T-cell (primary cell): ENCODE results near the gene P2RY4. TPM values are rescaled to one million over a fixed set of nuclear protein-coding genes. Genes with fewer than 3 reads are reported as not detected.
"Not testable (repeated sequence)": the region's sequence is repeated elsewhere in the genome, so short reads cannot be mapped to it uniquely, and the experiment has no call there.

ENCODE experiments used
- ATAC-seq, 4 experiments: fragments of 200-7000 bp in 3 of 4; fragments of 150-1000 bp in 1 of 4; cut with Tn5 transposase; replicated peaks in 1 of 4; 1 replicate in 3 of 4; 2 replicates in 1 of 4; pipeline ENCODE4 v1.10.0; 2021; ENCODE audit warnings: moderate library complexity in 3 of 4, mild to moderate bottlenecking in 2 of 4, moderate number of reproducible peaks in 1 of 4
- CTCF ChIA-PET, 2 donors: fragments of 300-600 bp; sonication (Branson Sonifier 250); formaldehyde crosslinking; loops; one replicate each; lab custom pipeline; 2022; ENCODE audit warnings: antibody characterized with exemption in 2 of 2; lab: Charles Lee
- POLR2A ChIA-PET, 2 donors: fragments of 300-600 bp; sonication (Branson Sonifier 250); formaldehyde crosslinking; loops; one replicate each; lab custom pipeline; 2022; ENCODE audit warnings: antibody characterized with exemption in 2 of 2; lab: Charles Lee
- DNase-seq, 35 experiments: peaks; one replicate each; pipeline versions ENCODE4 v3.0.0 to v3.0.0-alpha.2; 2013 to 2023
- H3K27ac ChIP-seq: one replicate; pipeline ENCODE4 v1.5.1; 2013; ENCODE audit warnings: low read length
- H3K27me3 ChIP-seq, 2 experiments: replicated peaks in 1 of 2; 1 replicate in 1 of 2; 2 replicates in 1 of 2; pipeline versions ENCODE4 v1.6.1 to v1.7.0; 2013; ENCODE audit warnings: low read length in 1 of 2, mixed read lengths in 1 of 2; ENCODE audit not compliant: control insufficient read depth in 2 of 2, insufficient read depth in 2 of 2; ENCODE audit errors: extremely low read depth in 1 of 2
- H3K36me3 ChIP-seq, 2 donors: 1 replicate in 1 of 2; 2 replicates in 1 of 2; pipeline versions ENCODE4 v1.6.1 to v1.7.0; 2013; ENCODE audit warnings: low read length in 1 of 2; ENCODE audit not compliant: control insufficient read depth in 2 of 2, insufficient read depth in 1 of 2; ENCODE audit errors: extremely low read depth in 1 of 2
- H3K4me1 ChIP-seq, 2 experiments: 1 replicate in 1 of 2; 2 replicates in 1 of 2; pipeline versions ENCODE4 v1.6.1 to v1.7.0; 2013; ENCODE audit warnings: low read length in 2 of 2, mixed read lengths in 1 of 2; ENCODE audit not compliant: insufficient read depth in 2 of 2, control insufficient read depth in 1 of 2; ENCODE audit errors: extremely low read depth in 1 of 2
- H3K4me3 ChIP-seq, 2 donors: 1 replicate in 1 of 2; 2 replicates in 1 of 2; pipeline versions ENCODE4 v1.5.1 to v1.7.0; 2013; ENCODE audit warnings: mild to moderate bottlenecking in 2 of 2, low read length in 1 of 2, moderate library complexity in 1 of 2; ENCODE audit not compliant: control insufficient read depth in 1 of 2; ENCODE audit errors: extremely low read depth in 1 of 2
- H3K9me3 ChIP-seq: 2 replicates; pipeline ENCODE4 v1.7.0; 2013
- H3K27ac Mint-ChIP-seq, 2 donors: one replicate each; pipeline ENCODE4 v1.8.0; 2020 to 2021; ENCODE audit warnings: mild to moderate bottlenecking in 2 of 2, mixed read lengths in 2 of 2
- H3K27me3 Mint-ChIP-seq, 2 donors: one replicate each; pipeline ENCODE4 v1.8.0; 2021 to 2022; ENCODE audit warnings: mixed read lengths in 2 of 2
- H3K36me3 Mint-ChIP-seq: one replicate; pipeline ENCODE4 v1.8.0; 2021; ENCODE audit warnings: mixed read lengths
- H3K4me1 Mint-ChIP-seq, 3 donors: one replicate each; pipeline ENCODE4 v1.8.0; 2020 to 2022; ENCODE audit warnings: mixed read lengths in 3 of 3, mild to moderate bottlenecking in 1 of 3
- H3K4me3 Mint-ChIP-seq, 3 donors: one replicate each; pipeline ENCODE4 v1.8.0; 2020 to 2022; ENCODE audit warnings: mild to moderate bottlenecking in 3 of 3, mixed read lengths in 3 of 3, moderate library complexity in 3 of 3
- H3K9me3 Mint-ChIP-seq, 3 donors: one replicate each; pipeline ENCODE4 v1.8.0; 2020 to 2022; ENCODE audit warnings: mixed read lengths in 3 of 3
- WGBS: methylation state at CpG from one replicate; pipeline ENCODE4 v1.1.5; 2013; ENCODE audit warnings: missing lambda C conversion rate; ENCODE audit not compliant: insufficient coverage; 5-methylcytosine and 5-hydroxymethylcytosine counted together
- total RNA-seq, 35 experiments: library from RNA in 6 of 35; stranded (reverse) in 6 of 35; fragments of 120-200 nt in 1 of 35; gene quantifications; one replicate each; pipeline versions ENCODE4 v1.2.1 to v1.2.4 and lab custom pipeline; 2013 to 2026

The P2RY4 gene
- total RNA-seq, 5 donors from 2014 or later (not counting 1 experiment from before 2014, with no cell fraction given), result 0.32 to 1.2 (median 0.46) TPM

DNA sequence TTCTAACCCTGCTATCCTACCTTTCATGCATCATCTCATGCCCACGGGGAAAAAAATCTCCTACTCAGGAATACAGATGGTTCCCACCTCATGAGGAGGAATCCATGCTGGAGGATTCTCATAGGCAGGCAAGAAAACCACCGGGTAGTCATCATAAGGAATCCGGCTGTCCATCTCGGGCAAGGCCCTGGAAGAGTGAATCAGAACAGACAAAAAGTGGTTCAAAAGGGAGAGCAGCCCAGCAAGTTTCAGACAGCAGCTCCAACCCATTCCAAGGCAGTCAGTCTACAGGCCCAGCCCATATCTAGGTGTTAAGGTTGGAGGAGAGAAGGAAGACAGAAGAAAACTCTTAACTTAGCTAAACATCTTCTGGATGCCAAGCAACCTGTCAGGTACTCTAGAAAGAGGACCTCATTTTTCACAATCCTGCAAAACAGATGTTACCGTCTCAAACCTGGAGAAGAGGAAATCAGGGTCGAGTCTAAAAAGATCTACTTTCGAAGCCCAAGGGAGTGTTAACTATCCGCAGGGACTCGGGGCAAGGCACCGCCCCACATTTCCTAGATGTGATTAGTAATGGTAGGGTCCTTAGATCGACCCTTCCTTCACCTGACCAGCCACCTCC, 29.3 kb upstream of the P2RY4 start:
- DNase-seq (no peak), ATAC-seq (no peak)
- Histone ChIP-seq H3K4me1 (peaks cover 5 to 13% of the 10 kb centered on the region in 2 experiments), H3K9me3 (no peaks in the 10 kb centered on the region), H3K4me3 (peak overlapping the region; percentile 69 to 88), H3K27me3 (no peaks in the 10 kb centered on the region), H3K36me3 (peaks cover 0 to 9% of the 10 kb centered on the region in 2 donors), H3K27ac (peak overlapping the region; percentile 51)
- Mint-ChIP-seq H3K27ac (peak overlapping the region; percentile 81 to 86), H3K9me3 (no peaks in the 10 kb centered on the region), H3K4me3 (peak overlapping the region; percentile 83 to 85 (median 83)), H3K36me3 (peaks cover 18% of the 10 kb centered on the region), H3K27me3 (peaks cover 0 to 9% of the 10 kb centered on the region in 2 donors), H3K4me1 (peaks cover 0 to 16% (median 12%) of the 10 kb centered on the region in 3 donors)
- POLR2A ChIA-PET, result interaction anchor here in 1 of 2 donors (1.0 kb wide), 1 partner anchor 156 kb away, joined by 3 read pairs; the partner anchor contains the start of gene IGBP1
- CTCF ChIA-PET, result interaction anchor here (0.5 to 0.9 kb wide), 3 partner anchors 15 to 156 kb away, joined by 4 to 7 read pairs (median 5); partner anchors contain the start of gene IGBP1 (in 1 of the 2)
- WGBS, result no CpG with 5 or more reads among the region's 11 CpGs

DNA sequence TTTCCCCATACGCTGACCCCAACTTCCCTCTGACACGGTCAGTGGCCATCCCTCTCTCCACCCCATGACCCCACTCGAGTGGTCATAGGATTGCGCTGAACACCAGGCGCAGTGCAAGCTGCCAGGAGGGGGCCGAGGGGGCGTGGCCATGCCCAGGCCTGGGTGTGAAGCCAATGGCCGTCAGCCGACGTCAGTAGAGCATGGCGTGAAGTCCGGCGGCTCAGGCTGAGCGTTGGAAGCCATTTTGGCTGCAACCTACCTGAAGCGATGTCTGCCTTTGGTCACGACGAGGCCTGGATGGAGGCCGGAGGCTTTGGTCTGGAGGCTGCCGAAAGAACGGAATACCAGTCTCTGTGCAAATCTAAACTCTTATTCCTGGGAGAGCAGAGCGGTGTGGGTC, 21.9 kb upstream of the P2RY4 start, which contains the start of gene RAB41:
TSS of gene RAB41 (plus strand) at position 222 of the 400 bp plus-strand sequence. CDS start at position 268, 46 bp downstream.
- H3K9me3 ChIP-seq, result no peaks in the 10 kb centered on the region
- DNase-seq (no peak), ATAC-seq (no peak)
- no peak within 1 kb of the TSS for H3K27ac Mint-ChIP-seq
- ChIA-PET POLR2A (no interaction called here), CTCF (no interaction called here)
- H3K27me3 ChIP-seq, result no peaks in the 10 kb centered on the region
- no peaks in the 10 kb centered on the region for H3K9me3 Mint-ChIP-seq
- H3K27me3 Mint-ChIP-seq, result peaks cover 0 to 18% of the 10 kb centered on the region in 2 donors
- peaks cover 0 to 2% of the 10 kb centered on the region in 2 donors for H3K36me3 ChIP-seq
- peaks cover 52% of the 10 kb centered on the region for H3K36me3 Mint-ChIP-seq
- H3K4me1 Mint-ChIP-seq, result no peaks in the 10 kb centered on the region
- WGBS, result 95% methylated on average over 8 of the region's 21 CpGs
- no peak within 1 kb of the TSS for H3K4me3 ChIP-seq
- H3K4me1 ChIP-seq, result no peaks in the 10 kb centered on the region
- no peak within 1 kb of the TSS for H3K27ac ChIP-seq
- H3K4me3 Mint-ChIP-seq, result no peak within 1 kb of the TSS

DNA sequence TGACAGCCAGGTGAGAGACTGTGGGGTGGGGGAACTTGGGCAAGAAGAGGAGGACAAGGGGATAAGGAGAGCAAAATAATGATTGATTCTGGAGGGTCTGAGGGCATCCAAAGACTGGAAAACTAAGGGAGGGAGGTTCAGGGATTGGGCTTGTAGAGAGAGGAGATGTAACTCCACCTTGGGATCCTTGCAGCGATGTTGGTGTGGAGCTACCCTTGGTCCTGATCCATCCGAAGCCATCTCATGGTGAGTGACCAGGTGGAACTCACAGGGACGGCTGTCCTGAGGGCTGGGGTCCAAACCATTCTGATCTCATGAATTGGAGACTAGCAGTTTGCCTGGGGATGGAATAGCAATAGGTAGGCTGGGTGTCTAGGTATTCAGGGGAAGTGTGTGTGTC, 20.6 kb upstream of the P2RY4 start:
- H3K27ac Mint-ChIP-seq, result no peak overlapping the region
- H3K9me3 Mint-ChIP-seq, result no peaks in the 10 kb centered on the region
- Histone ChIP-seq H3K9me3 (no peaks in the 10 kb centered on the region), H3K4me3 (no peak overlapping the region), H3K27ac (no peak overlapping the region), H3K36me3 (peaks cover 0 to 2% of the 10 kb centered on the region in 2 donors), H3K27me3 (no peaks in the 10 kb centered on the region), H3K4me1 (no peaks in the 10 kb centered on the region)
- 93% methylated on average over 2 of the region's 3 CpGs for WGBS
- CTCF ChIA-PET, result no interaction called here
- peaks cover 0 to 21% of the 10 kb centered on the region in 2 donors for H3K27me3 Mint-ChIP-seq
- no peak overlapping the region for H3K4me3 Mint-ChIP-seq
- ATAC-seq, result no peak
- POLR2A ChIA-PET, result no interaction called here
- no peaks in the 10 kb centered on the region for H3K4me1 Mint-ChIP-seq
- H3K36me3 Mint-ChIP-seq, result peaks cover 41% of the 10 kb centered on the region
- DNase-seq, result no peak

DNA sequence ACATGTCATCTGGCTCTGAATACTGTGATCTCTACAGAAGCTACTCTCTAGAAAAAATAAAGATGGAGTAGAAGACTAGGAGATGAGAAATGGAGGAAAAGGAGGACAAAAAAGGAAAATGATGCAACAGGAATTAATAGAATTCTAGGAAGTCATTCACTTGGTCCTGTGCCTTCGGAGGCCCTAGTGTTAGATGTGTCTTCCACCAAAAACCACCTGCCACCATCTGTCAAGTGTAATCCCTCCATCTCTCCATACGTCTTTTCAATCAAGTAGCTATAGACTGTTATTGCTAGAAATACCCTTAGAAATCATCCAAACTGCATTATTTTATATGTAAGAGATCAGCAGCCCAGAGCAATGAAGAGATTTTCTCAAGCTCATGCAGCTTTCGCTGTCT, 19.1 kb upstream of the P2RY4 start:
- CTCF ChIA-PET, result no interaction called here
- peaks cover 34% of the 10 kb centered on the region for H3K36me3 Mint-ChIP-seq

DNA sequence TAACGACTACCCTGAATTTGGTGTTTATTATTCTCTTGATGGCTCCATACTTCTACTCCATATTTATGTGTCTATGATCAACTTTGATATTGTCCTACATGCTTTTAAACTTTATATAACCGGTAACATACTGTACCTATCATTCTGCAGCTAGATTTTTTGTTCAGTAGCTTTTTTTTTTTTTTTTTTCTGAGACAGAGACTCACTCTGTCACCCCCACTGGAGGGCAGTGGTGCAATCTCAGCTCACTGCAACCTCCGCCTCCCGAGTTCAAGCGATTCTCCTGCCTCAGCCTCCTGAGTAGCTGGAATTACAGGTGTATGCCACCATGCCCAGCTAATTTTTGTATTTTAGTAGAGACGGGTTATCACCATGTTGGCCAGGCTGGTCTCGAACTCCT, 14.0 kb upstream of the P2RY4 start:
- H3K27ac ChIP-seq, H3K4me1 Mint-ChIP-seq, H3K4me3 Mint-ChIP-seq, DNase-seq, H3K36me3 Mint-ChIP-seq, H3K27me3 ChIP-seq, H3K36me3 ChIP-seq, H3K4me1 ChIP-seq, H3K9me3 Mint-ChIP-seq, ATAC-seq, H3K27ac Mint-ChIP-seq, H3K9me3 ChIP-seq, H3K4me3 ChIP-seq: not testable (repeated sequence)
- ChIA-PET CTCF (interaction anchor here (0.6 to 0.9 kb wide), 3 partner anchors 15 to 1097 kb away, joined by 4 to 7 read pairs (median 6); no protein-coding TSS in a partner anchor), POLR2A (interaction anchor here in 1 of 2 donors (0.6 kb wide), 1 partner anchor 10 kb away, joined by 4 read pairs; no protein-coding TSS in a partner anchor)
- H3K27me3 Mint-ChIP-seq, result peaks cover 0 to 14% of the 10 kb centered on the region in 2 donors
- WGBS, result 100% methylated on average over 1 of the region's 7 CpGs

More for the DNA sequence above, 19.1 kb upstream of the P2RY4 start:
- no peak overlapping the region for H3K4me3 ChIP-seq
- no peaks in the 10 kb centered on the region for H3K4me1 ChIP-seq
- no peaks in the 10 kb centered on the region for H3K9me3 ChIP-seq
- no peaks in the 10 kb centered on the region for H3K27me3 ChIP-seq
- ATAC-seq (no peak), DNase-seq (no peak)
- H3K4me1 Mint-ChIP-seq, result no peaks in the 10 kb centered on the region
- H3K27ac Mint-ChIP-seq, result no peak overlapping the region
- no peaks in the 10 kb centered on the region for H3K9me3 Mint-ChIP-seq
- H3K36me3 ChIP-seq, result peaks cover 0 to 2% of the 10 kb centered on the region in 2 donors
- no peak overlapping the region for H3K27ac ChIP-seq
- H3K4me3 Mint-ChIP-seq, result no peak overlapping the region
- peaks cover 0 to 21% of the 10 kb centered on the region in 2 donors for H3K27me3 Mint-ChIP-seq
- no CpG with 5 or more reads among the region's 3 CpGs for WGBS
- POLR2A ChIA-PET, result no interaction called here

DNA sequence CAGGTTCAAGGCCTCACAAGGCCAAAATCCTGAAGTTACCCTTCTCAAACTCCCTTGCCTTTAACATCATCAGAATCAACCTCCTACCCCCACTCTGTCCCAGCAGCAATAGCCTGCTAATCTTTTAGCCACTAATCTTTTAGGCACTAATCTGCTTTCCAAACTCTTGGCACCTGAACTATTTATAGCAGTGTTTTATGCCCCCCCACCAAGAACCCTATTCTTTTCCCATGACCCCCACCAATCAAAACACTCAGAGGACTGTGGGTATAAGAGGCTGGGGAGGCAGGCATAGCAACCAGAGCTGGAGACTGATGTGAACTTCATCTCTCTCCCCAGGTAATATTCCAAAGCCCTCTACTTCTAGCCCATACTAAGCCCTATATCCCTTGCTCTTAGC, 8.0 kb upstream of the P2RY4 start, which contains the start of gene ARR3:
TSS of gene ARR3 (plus strand) at position 301 of the 400 bp plus-strand sequence. CDS start 1,052 bp downstream, outside the sequence.
- Histone ChIP-seq H3K9me3 (no peaks in the 10 kb centered on the region), H3K36me3 (no peaks in the 10 kb centered on the region), H3K4me1 (no peaks in the 10 kb centered on the region), H3K4me3 (no peak within 1 kb of the TSS), H3K27me3 (no peaks in the 10 kb centered on the region), H3K27ac (no peak within 1 kb of the TSS)
- no peak within 1 kb of the TSS for H3K4me3 Mint-ChIP-seq
- H3K36me3 Mint-ChIP-seq, result peaks cover 7% of the 10 kb centered on the region
- ATAC-seq, result no peak
- H3K27ac Mint-ChIP-seq, result no peak within 1 kb of the TSS
- POLR2A ChIA-PET, result no interaction called here
- peaks cover 0 to 23% of the 10 kb centered on the region in 2 donors for H3K27me3 Mint-ChIP-seq
- CTCF ChIA-PET, result no interaction called here
- no peaks in the 10 kb centered on the region for H3K9me3 Mint-ChIP-seq
- no peaks in the 10 kb centered on the region for H3K4me1 Mint-ChIP-seq
- DNase-seq, result no peak
